Endometrial microvascular endothelial cells (primary cell): Measurements from ENCODE around the gene APOA5. TPM values are rescaled to one million over a fixed set of nuclear protein-coding genes. Genes with fewer than 3 reads are reported as not detected.
"Not testable (repeated sequence)": the region's sequence is repeated elsewhere in the genome, so short reads cannot be mapped to it uniquely, and the experiment has no call there.

ENCODE experiments used
- in situ Hi-C: cut with HindIII; loops from 2 replicates; pipeline ENCODE4 v1.10.0; 2017; ENCODE audit warnings: low sequenced_read_pairs, low pct_unique_long_range_greater_than_20kb; ENCODE audit errors: inconsistent ontology term
- total RNA-seq: library from RNA; depleted of rRNA; stranded (reverse); fragments of >200 nt; gene quantifications from one replicate; pipeline ENCODE4 v1.2.3, GENCODE V29; 2015; ENCODE audit errors: inconsistent ontology term

The APOA5 gene
- total RNA-seq, 1 donor from 2014 or later: not detected

- in situ Hi-C loops: no loop called here
Observed at GRCh38 chr11:116782728-116783127, 9.0 kb downstream of the APOA5 start.

DNA sequence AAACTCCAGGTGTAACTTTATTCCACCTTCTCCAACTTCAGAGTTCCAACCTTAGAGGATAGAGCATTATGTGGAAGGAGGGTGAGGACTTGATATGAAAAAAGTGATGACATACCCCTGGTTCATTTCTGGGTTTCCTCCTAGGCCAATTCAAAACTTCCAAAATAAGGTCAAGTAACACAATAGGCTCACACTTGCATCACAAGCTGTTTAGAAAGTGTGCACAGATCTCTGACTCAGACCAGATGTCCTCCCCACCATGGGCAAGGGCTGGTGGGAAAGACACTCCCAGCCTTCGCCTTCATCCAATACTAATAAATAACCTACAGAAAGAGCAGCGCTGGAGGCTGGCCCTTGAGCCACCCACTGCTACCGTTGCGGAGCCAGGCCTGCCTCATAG lies 13.1 kb downstream of the APOA5 start:
- in situ Hi-C loops: no loop called here

- in situ Hi-C loops: no loop called here
Observed at GRCh38 chr11:116777056-116777455, 14.6 kb downstream of the APOA5 start.

DNA sequence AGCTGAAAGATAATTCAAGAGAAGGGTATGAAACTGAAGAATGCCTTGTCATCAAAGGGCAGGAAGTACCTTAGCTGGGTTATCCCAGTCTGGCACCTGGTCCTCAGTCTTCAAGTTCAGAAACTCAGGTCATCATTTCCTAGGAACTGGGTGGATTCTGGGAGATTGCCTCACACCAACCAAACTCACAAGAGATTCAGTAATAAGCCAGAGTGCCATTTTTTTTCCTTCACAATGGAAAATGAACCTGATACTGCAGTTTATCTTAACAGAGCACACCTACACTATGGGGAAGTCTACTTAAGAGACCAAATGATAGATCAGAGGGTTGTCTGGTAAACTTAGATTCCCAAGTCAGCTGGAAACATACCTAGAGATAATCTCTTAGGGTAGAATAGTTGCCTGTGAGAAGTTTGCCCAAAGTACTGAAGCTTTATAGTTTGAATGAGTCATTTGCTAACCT lies 15.1 kb downstream of the APOA5 start:
- in situ Hi-C loops: no loop called here

GRCh38 chr11:116775975-116776374 lies 15.7 kb downstream of the APOA5 start:
- in situ Hi-C loops: no loop called here

DNA sequence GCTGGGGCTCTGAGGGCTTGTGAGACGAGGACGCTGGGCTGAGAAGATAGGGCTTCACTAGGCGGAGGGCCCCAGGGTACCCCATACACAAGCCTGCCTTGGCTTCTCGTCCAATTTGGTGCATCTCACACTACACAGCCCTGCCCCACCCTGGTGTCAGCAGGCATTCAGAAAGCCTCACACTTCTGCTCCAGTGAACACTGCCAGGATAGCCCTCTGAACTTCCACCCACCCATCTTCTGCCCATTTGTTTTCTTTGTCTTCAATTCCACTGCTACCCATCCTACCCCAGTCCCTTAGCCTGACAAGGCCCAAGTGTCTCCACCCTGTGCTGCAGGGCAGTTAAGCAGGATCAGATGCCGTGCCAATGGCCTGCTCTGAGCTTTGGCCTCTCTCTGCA lies 17.0 kb downstream of the APOA5 start:
- in situ Hi-C loops: no loop called here

DNA sequence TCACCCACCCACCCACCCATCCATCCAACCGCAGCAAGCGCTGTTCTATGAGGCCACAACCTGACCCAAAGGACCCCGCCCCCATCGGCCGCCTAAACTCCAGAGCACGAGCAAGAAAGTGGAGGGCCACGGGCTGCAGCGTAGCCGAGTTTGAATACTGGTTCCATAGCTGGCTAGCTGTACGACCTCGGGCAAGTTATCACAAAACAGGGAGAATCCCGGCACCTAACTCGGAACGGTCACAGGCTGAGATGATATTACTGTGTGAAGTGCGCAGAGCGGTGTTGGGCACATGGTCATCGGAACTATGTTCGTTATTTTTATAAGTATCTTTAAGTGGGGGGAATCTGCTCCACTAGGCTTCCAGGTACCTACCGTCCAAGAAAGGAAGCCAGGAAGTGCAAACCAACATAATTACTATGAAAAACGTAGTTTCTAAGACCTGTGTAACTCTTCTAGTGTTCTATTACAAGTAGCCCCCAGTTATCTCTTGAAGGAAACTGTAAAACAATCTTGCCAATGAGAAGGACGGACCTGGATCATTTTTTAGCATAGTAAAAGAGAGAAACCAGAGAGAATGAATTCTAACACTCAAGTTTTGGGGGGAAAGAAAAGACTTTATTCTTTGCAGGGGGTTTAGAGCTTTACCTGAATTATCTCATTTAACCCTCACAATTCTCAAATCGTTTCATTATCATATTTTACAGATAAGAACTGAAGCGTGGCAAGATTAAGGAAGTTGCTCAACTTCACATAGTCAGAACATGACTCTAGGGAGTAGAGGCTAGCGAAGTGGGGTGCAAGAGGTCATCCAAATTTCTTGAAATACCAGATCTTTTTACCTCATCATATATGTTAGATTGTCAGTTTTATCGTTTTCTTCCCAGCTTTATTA lies 18.2 kb downstream of the APOA5 start:
- in situ Hi-C loops: no loop called here

GRCh38 chr11:116772443-116773202 lies 19.1 kb downstream of the APOA5 start, which contains the start of gene BUD13:
TSS of gene BUD13 (minus strand) at chr11:116772987. CDS start at chr11:116772964, 23 bp downstream.
- in situ Hi-C loops: no loop called here

DNA sequence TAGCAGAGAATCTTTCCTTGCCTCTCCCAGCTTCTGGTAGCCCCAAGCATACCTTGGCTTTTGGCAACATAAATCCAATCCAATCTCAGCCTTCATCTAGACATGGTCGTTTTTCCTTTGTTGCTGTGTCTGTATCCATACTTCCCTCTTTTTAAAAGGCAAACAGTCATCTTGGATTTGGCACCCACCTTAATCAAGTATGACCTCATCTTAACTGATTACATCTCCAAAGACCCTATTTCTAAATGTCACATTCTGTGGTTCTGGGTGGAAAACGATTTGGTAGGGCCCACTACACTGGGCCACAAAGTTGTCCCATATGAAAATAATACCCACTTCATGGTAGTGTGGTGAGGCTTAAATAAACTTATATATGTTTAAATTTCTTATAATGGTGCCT lies 19.7 kb downstream of the APOA5 start:
- in situ Hi-C loops: no loop called here

GRCh38 chr11:116762132-116762531 lies 29.5 kb downstream of the APOA5 start:
- in situ Hi-C loops: no loop called here

GRCh38 chr11:116756044-116756443 lies 35.6 kb downstream of the APOA5 start:
- in situ Hi-C loops: not testable (repeated sequence)

- in situ Hi-C loops: no loop called here
Observed at GRCh38 chr11:116750070-116750718, 41.5 kb downstream of the APOA5 start.

DNA sequence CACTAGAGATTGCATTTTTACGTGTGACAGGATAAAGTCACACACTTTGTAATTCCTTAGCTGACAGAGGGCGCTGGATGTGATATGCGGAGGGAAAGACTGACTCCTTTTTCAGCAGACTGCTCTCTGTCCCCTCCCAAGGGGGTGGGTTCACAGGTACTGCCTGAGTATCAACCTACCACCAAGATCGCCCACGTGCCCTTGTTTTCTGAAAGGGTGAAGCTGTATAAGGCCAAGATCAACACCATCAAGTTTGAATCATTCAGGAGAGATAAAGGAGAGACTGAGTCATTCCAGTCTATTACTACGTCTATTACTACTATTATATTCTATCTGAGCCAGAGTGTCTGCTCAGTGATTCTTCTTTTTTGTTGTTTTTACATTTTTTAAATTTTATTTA lies 49.6 kb downstream of the APOA5 start:
- in situ Hi-C loops: no loop called here

- in situ Hi-C loops: no loop called here
Observed at GRCh38 chr11:116740741-116741140, 50.9 kb downstream of the APOA5 start.

Other genes starting within 250 kb of the APOA5 start
- 16.7 TPM for gene BUD13, start 18.9 kb downstream of the APOA5 start, total RNA-seq
- 88.6 TPM for gene ZPR1, start 3.9 kb downstream of the APOA5 start, total RNA-seq
- gene APOA4, start 31.4 kb upstream of the APOA5 start, total RNA-seq: not detected
- not detected for gene APOC3, start 38.0 kb upstream of the APOA5 start, total RNA-seq
- not detected for gene APOA1, start 45.7 kb upstream of the APOA5 start, total RNA-seq